Panc1 (cell line): Measurements from ENCODE around the gene KLHL30. TPM values are rescaled to one million over a fixed set of nuclear protein-coding genes. Genes with fewer than 3 reads are reported as not detected.

Experiments used
- ATAC-seq: fragments of 200-7000 bp; cut with Tn5 transposase; 2 replicates; pipeline ENCODE4 v1.9.1; 2020; ENCODE audit warnings: mild to moderate bottlenecking, moderate library complexity
- BruUV-seq: library from RNA; stranded (reverse); fragments of 400-500 nt; replicated peaks from 2 replicates; lab custom pipeline; 2021; lab: Mats Ljungman, UMichigan
- CTCF ChIA-PET: fragments of 300-600 bp; sonication (Branson Sonifier 250); formaldehyde crosslinking; loops from one replicate; lab custom pipeline; 2022; ENCODE audit warnings: antibody characterized with exemption; lab: Charles Lee
- POLR2A ChIA-PET: fragments of 300-600 bp; sonication (Branson Sonifier 250); formaldehyde crosslinking; loops from one replicate; lab custom pipeline; 2022; ENCODE audit warnings: antibody characterized with exemption; lab: Charles Lee
- DNase-seq: peaks from one replicate; pipeline ENCODE4 v3.0.0-alpha.2; 2010; ENCODE audit warnings: low read depth, low spot score
- H3K27ac ChIP-seq: 2 replicates; pipeline ENCODE4 v1.5.1; 2011; ENCODE audit warnings: mild to moderate bottlenecking, low read length, inconsistent platforms
- H3K27me3 ChIP-seq: fragments of 200-500 bp; sonication (Bioruptor generic); 2 replicates; pipeline ENCODE4 v1.6.0; 2014; ENCODE audit warnings: low read length, inconsistent platforms; ENCODE audit not compliant: control insufficient read depth, insufficient read depth
- H3K36me3 ChIP-seq: fragments of 200-500 bp; sonication (Bioruptor generic); 2 replicates; pipeline ENCODE4 v1.5.1; 2014; ENCODE audit warnings: inconsistent platforms, mild to moderate bottlenecking, low read length, moderate library complexity; ENCODE audit not compliant: control insufficient read depth, insufficient read depth
- H3K4me1 ChIP-seq: 2 replicates; pipeline ENCODE4 v1.5.1; 2011; ENCODE audit warnings: inconsistent platforms, mild to moderate bottlenecking, low read length, moderate library complexity; ENCODE audit not compliant: control insufficient read depth, insufficient read depth
- H3K4me3 ChIP-seq, 2 experiments: 2 replicates each; pipeline ENCODE4 v1.5.1; 2011 to 2012; ENCODE audit warnings: low read depth in 2 of 2, low read length in 2 of 2, mild to moderate bottlenecking in 2 of 2, inconsistent platforms in 1 of 2, moderate library complexity in 1 of 2
- H3K9me3 ChIP-seq: fragments of 200-500 bp; sonication (Bioruptor generic); 2 replicates; pipeline ENCODE4 v1.5.1; 2014; ENCODE audit warnings: low read depth, mild to moderate bottlenecking, inconsistent platforms, low read length, moderate library complexity; ENCODE audit not compliant: control insufficient read depth, insufficient read depth
- CTCF ChIP-seq: fragments of 450-650 bp; IDR thresholded peaks from 2 replicates; pipeline ENCODE4 v1.5.1; 2017; ENCODE audit warnings: mild to moderate bottlenecking
- POLR2AphosphoS5 ChIP-seq: IDR thresholded peaks from 2 replicates; pipeline ENCODE4 v1.6.1; 2012; ENCODE audit warnings: mild to moderate bottlenecking, low read depth, low read length, moderate library complexity
- REST ChIP-seq, 2 experiments: IDR thresholded peaks; 2 replicates each; pipeline ENCODE4 v1.6.1; 2011 to 2012; ENCODE audit warnings: low read depth in 2 of 2, control low read depth in 1 of 2, low read length in 1 of 2, mild to moderate bottlenecking in 1 of 2, moderate library complexity in 1 of 2; ENCODE audit not compliant: insufficient read depth in 1 of 2
- SIN3A ChIP-seq: IDR thresholded peaks from 2 replicates; pipeline ENCODE4 v1.6.1; 2012; ENCODE audit warnings: low read depth, mild to moderate bottlenecking, low read length, moderate library complexity, borderline replicate concordance; ENCODE audit not compliant: insufficient read depth
- TCF7L2 ChIP-seq: IDR thresholded peaks from 2 replicates; pipeline ENCODE4 v1.6.1; 2011; ENCODE audit warnings: mild to moderate bottlenecking, low read depth, low read length, inconsistent platforms
- in situ Hi-C: cut with HindIII; loops from 2 replicates; pipeline ENCODE4 v1.10.0; 2016; ENCODE audit warnings: low sequenced_read_pairs, low pct_unique_long_range_greater_than_20kb
- intact Hi-C: fragments of 100-400 bp; cut with micrococcal nuclease; formaldehyde crosslinking; loops from one replicate; pipeline ENCODE4 v1.10.0; 2022; ENCODE audit not compliant: unreplicated experiment
- total RNA-seq: library from RNA; stranded (reverse); gene quantifications from one replicate; pipeline ENCODE4 v1.2.1, GENCODE V29; 2021; ENCODE audit not compliant: unreplicated experiment

Gene KLHL30
- total RNA-seq, 1 experiment from 2014 or later: 0.26 TPM

- peak overlapping the region; percentile 19; the same call in 1 of the 2 replicates for H3K27ac ChIP-seq
- no peak for TF ChIP-seq CTCF
- TF ChIP-seq REST (IDR thresholded peaks at IDR 0.05; ENCODE audit: insufficient read depth in 1 of 2, low read depth in 2 of 2, low read length in 1 of 2): no peak
- TF ChIP-seq POLR2AphosphoS5: no peak
- TF ChIP-seq TCF7L2: no peak
- no peak for TF ChIP-seq SIN3A
- ATAC-seq: no peak
- ChIA-PET POLR2A (no interaction called here), CTCF (interaction anchor here (0.7 kb wide), 1 partner anchor 42 kb away, joined by 3 read pairs; no protein-coding TSS in a partner anchor)
- in situ Hi-C loops (no loop called here), intact Hi-C loops (no loop called here)
- H3K4me1 ChIP-seq: peaks cover 7% of the 10 kb centered on the region; the same call in 1 of the 2 replicates
- peaks cover 6% of the 10 kb centered on the region for H3K36me3 ChIP-seq
- BruUV-seq: no TSS peak
- peak; percentile 28 for DNase-seq
- H3K4me3 ChIP-seq: no peak overlapping the region
- no peaks in the 10 kb centered on the region for H3K27me3 ChIP-seq
- no peaks in the 10 kb centered on the region for H3K9me3 ChIP-seq
Measured at GRCh38 chr2:238169048-238169707, 30.7 kb downstream of the KLHL30 start.

GRCh38 chr2:238169708-238170251, 31.3 kb downstream of the KLHL30 start:
- ChIA-PET CTCF (interaction anchor here (0.7 kb wide), 1 partner anchor 43 kb away, joined by 3 read pairs; no protein-coding TSS in a partner anchor), POLR2A (no interaction called here)
- DNase-seq (peak; percentile 66), ATAC-seq (peak; percentile 22; the same call in 1 of the 2 replicates)
- Histone ChIP-seq H3K4me3 (no peak overlapping the region), H3K27ac (peak overlapping the region; percentile 7; the same call in 1 of the 2 replicates), H3K4me1 (peaks cover 7% of the 10 kb centered on the region; the same call in 1 of the 2 replicates), H3K27me3 (no peaks in the 10 kb centered on the region), H3K36me3 (peaks cover 6% of the 10 kb centered on the region), H3K9me3 (no peaks in the 10 kb centered on the region)
- intact Hi-C loops: no loop called here
- in situ Hi-C loops: no loop called here
- BruUV-seq: no TSS peak
- no peak for TF ChIP-seq SIN3A
- 0 out of 2 replicates have a peak, but pooled peaks have one; percentile 16 for TF ChIP-seq POLR2AphosphoS5
- no peak for TF ChIP-seq REST (IDR thresholded peaks at IDR 0.05; ENCODE audit: insufficient read depth in 1 of 2, low read depth in 2 of 2, low read length in 1 of 2)
